Measurements from ENCODE around the gene ZFAND3.

The ZFAND3 gene

GRCh38 chr6:38054527-38055202 is 235.1 kb downstream of the ZFAND3 start:
- DNase-seq: no peak

GRCh38 chr6:38055203-38055589 is 235.7 kb downstream of the ZFAND3 start:
- no peak for DNase-seq

GRCh38 chr6:38056361-38056760 is 236.8 kb downstream of the ZFAND3 start:
- no peak for DNase-seq

GRCh38 chr6:38057994-38058393 is 238.5 kb downstream of the ZFAND3 start:
- peak; percentile 42 for DNase-seq

GRCh38 chr6:38062066-38062465 is 242.5 kb downstream of the ZFAND3 start:
- no peak for DNase-seq

- no peak for DNase-seq
These were observed 244.4 kb downstream of the ZFAND3 start for GRCh38 chr6:38063973-38064372.

- DNase-seq: no peak
These were observed 244.9 kb downstream of the ZFAND3 start for GRCh38 chr6:38064431-38064830.

GRCh38 chr6:38065734-38066305 is 246.3 kb downstream of the ZFAND3 start:
- DNase-seq: no peak

- DNase-seq: no peak
These were observed 247.9 kb downstream of the ZFAND3 start for GRCh38 chr6:38067263-38067980.

GRCh38 chr6:38068854-38069590 is 249.5 kb downstream of the ZFAND3 start:
- DNase-seq: no peak

GRCh38 chr6:38077488-38078030 is 258.0 kb downstream of the ZFAND3 start:
- no peak for DNase-seq

- DNase-seq: no peak
These were observed 259.1 kb downstream of the ZFAND3 start for GRCh38 chr6:38078671-38079070.

- no peak for DNase-seq
These were observed 259.6 kb downstream of the ZFAND3 start for GRCh38 chr6:38079107-38079506.

- no peak for DNase-seq
These were observed 260.0 kb downstream of the ZFAND3 start for GRCh38 chr6:38079537-38079936.

GRCh38 chr6:38080360-38080759 is 260.8 kb downstream of the ZFAND3 start:
- no peak for DNase-seq

GRCh38 chr6:38080889-38081288 is 261.4 kb downstream of the ZFAND3 start:
- no peak for DNase-seq

- no peak for DNase-seq
These were observed 265.5 kb downstream of the ZFAND3 start for GRCh38 chr6:38085031-38085430.

GRCh38 chr6:38086346-38086745 is 266.8 kb downstream of the ZFAND3 start:
- no peak for DNase-seq

GRCh38 chr6:38088010-38088409 is 268.5 kb downstream of the ZFAND3 start:
- DNase-seq: no peak

- no peak for DNase-seq
These were observed 269.3 kb downstream of the ZFAND3 start for GRCh38 chr6:38088829-38089228.

GRCh38 chr6:38091613-38092012 is 272.1 kb downstream of the ZFAND3 start:
- DNase-seq: no peak

GRCh38 chr6:38092465-38092864 is 272.9 kb downstream of the ZFAND3 start:
- no peak for DNase-seq

GRCh38 chr6:38092964-38093363 is 273.4 kb downstream of the ZFAND3 start:
- no peak for DNase-seq
